GM23338 (cell line): ENCODE results near the gene CSPG4. TPM values are rescaled to one million over a fixed set of nuclear protein-coding genes. Genes with fewer than 3 reads are reported as not detected.

Experiments
- ATAC-seq: fragments of 200-7000 bp; cut with Tn5 transposase; 3 replicates; pipeline ENCODE4 v1.9.1; 2020
- DNase-seq: peaks from one replicate; pipeline ENCODE4 v3.0.0-alpha.2; 2015; ENCODE audit warnings: low spot score
- H2AFZ ChIP-seq: fragments of 200-600 bp; sonication (generic); 2 replicates; pipeline ENCODE4 v1.8.0; 2016; ENCODE audit warnings: antibody characterized with exemption, mild to moderate bottlenecking, moderate library complexity
- H3F3A ChIP-seq: fragments of 200-600 bp; sonication (generic); replicated peaks from 2 replicates; pipeline ENCODE4 v1.8.0; 2017; ENCODE audit warnings: antibody characterized with exemption, mixed run types, low read depth
- H3K27ac ChIP-seq: fragments of 200-600 bp; sonication (generic); 2 replicates; pipeline ENCODE4 v1.6.1; 2016; ENCODE audit warnings: low read depth
- H3K27me3 ChIP-seq: fragments of 200-600 bp; sonication (generic); 2 replicates; pipeline ENCODE4 v1.8.0; 2016; ENCODE audit warnings: mild to moderate bottlenecking, mixed run types, moderate library complexity; ENCODE audit not compliant: insufficient read depth
- H3K36me3 ChIP-seq: fragments of 200-600 bp; sonication (generic); 2 replicates; pipeline ENCODE4 v1.8.0; 2016; ENCODE audit warnings: mild to moderate bottlenecking; ENCODE audit not compliant: insufficient read depth
- H3K4me1 ChIP-seq: fragments of 200-600 bp; sonication (generic); 2 replicates; pipeline ENCODE4 v1.8.0; 2016; ENCODE audit warnings: mild to moderate bottlenecking, moderate library complexity; ENCODE audit not compliant: insufficient read depth
- H3K4me2 ChIP-seq: fragments of 200-600 bp; sonication (generic); 2 replicates; pipeline ENCODE4 v1.7.1; 2017; ENCODE audit warnings: mixed run types
- H3K4me3 ChIP-seq: fragments of 200-600 bp; sonication (generic); 2 replicates; pipeline ENCODE4 v1.6.1; 2016; ENCODE audit warnings: mixed run types
- H3K79me2 ChIP-seq: fragments of 200-600 bp; sonication (generic); replicated peaks from 2 replicates; pipeline ENCODE4 v1.8.0; 2017; ENCODE audit warnings: mild to moderate bottlenecking; ENCODE audit not compliant: insufficient read depth
- H3K9me2 ChIP-seq: fragments of 200-600 bp; sonication (generic); 2 replicates; pipeline ENCODE4 v1.8.0; 2017; ENCODE audit not compliant: insufficient read depth
- H4K20me1 ChIP-seq: fragments of 200-600 bp; sonication (generic); replicated peaks from 2 replicates; pipeline ENCODE4 v1.8.0; 2017; ENCODE audit warnings: mild to moderate bottlenecking; ENCODE audit not compliant: insufficient read depth
- H3K27ac Mint-ChIP-seq: 2 replicates; pipeline ENCODE4 v1.8.0; 2020; ENCODE audit warnings: inconsistent platforms, mild to moderate bottlenecking, moderate library complexity, mixed read lengths
- H3K27me3 Mint-ChIP-seq: 3 replicates; pipeline ENCODE4 v1.8.0; 2022; ENCODE audit warnings: low read depth, mild to moderate bottlenecking, moderate library complexity, mixed read lengths, inconsistent platforms; ENCODE audit not compliant: insufficient read depth, poor library complexity
- H3K36me3 Mint-ChIP-seq: 3 replicates; pipeline ENCODE4 v1.8.0; 2021; ENCODE audit warnings: low read depth, mild to moderate bottlenecking, inconsistent platforms, moderate library complexity, mixed read lengths
- H3K4me1 Mint-ChIP-seq: 3 replicates; pipeline ENCODE4 v1.8.0; 2020; ENCODE audit warnings: mild to moderate bottlenecking, inconsistent platforms, mixed read lengths
- H3K4me3 Mint-ChIP-seq: 3 replicates; pipeline ENCODE4 v1.8.0; 2021; ENCODE audit warnings: moderate library complexity, mild to moderate bottlenecking, inconsistent platforms, mixed read lengths
- H3K9me3 Mint-ChIP-seq: 3 replicates; pipeline ENCODE4 v1.8.0; 2020; ENCODE audit warnings: moderate library complexity, mild to moderate bottlenecking, inconsistent platforms, mixed read lengths
- CREB1 ChIP-seq: fragments of 250-450 bp; sonication (Bioruptor Pico); IDR thresholded peaks from 2 replicates; pipeline ENCODE4 v1.5.0; 2020; ENCODE audit warnings: low read depth, mild to moderate bottlenecking, moderate library complexity
- CTCF ChIP-seq, 2 experiments: fragments of 200-600 bp in 1 of 2; sonication (generic) in 1 of 2; conservative IDR thresholded peaks; 2 replicates each; pipeline versions ENCODE4 v1.5.1 to v1.6.1; 2016 to 2017; ENCODE audit warnings: antibody characterized with exemption in 2 of 2, low read depth in 2 of 2, mild to moderate bottlenecking in 2 of 2, moderate library complexity in 1 of 2
- ETS1 ChIP-seq: IDR thresholded peaks from 2 replicates; pipeline ENCODE4 v1.6.1; 2016; ENCODE audit warnings: antibody characterized with exemption
- EZH2 ChIP-seq: fragments of 200-600 bp; sonication (generic); IDR thresholded peaks from one replicate; pipeline ENCODE4 v1.8.0; 2017; ENCODE audit warnings: antibody characterized with exemption, mild to moderate bottlenecking, low read depth; ENCODE audit not compliant: unreplicated experiment
- EZH2phosphoT487 ChIP-seq: fragments of 200-600 bp; sonication (generic); IDR thresholded peaks from one replicate; pipeline ENCODE4 v1.8.1; 2018; ENCODE audit warnings: antibody characterized with exemption; ENCODE audit not compliant: unreplicated experiment
- JUNB ChIP-seq: IDR thresholded peaks from one replicate; pipeline ENCODE4 v1.6.1; 2016; ENCODE audit warnings: antibody characterized with exemption; ENCODE audit not compliant: unreplicated experiment
- NANOG ChIP-seq: IDR thresholded peaks from 2 replicates; pipeline ENCODE4 v1.6.1; 2016; ENCODE audit warnings: antibody characterized with exemption, borderline replicate concordance
- POLR2AphosphoS5 ChIP-seq: IDR thresholded peaks from 2 replicates; pipeline ENCODE4 v1.6.1; 2016; ENCODE audit warnings: antibody characterized with exemption, low read depth
- STAT1 ChIP-seq: IDR thresholded peaks from one replicate; pipeline ENCODE4 v1.6.1; 2016; ENCODE audit warnings: antibody characterized with exemption; ENCODE audit not compliant: unreplicated experiment
- ZNF114 ChIP-seq: fragments of 250-450 bp; sonication (Bioruptor Pico); IDR thresholded peaks from 2 replicates; pipeline ENCODE4 v1.5.0; 2020; ENCODE audit warnings: mild to moderate bottlenecking, moderate library complexity
- ZNF331 ChIP-seq: fragments of 250-450 bp; sonication (Bioruptor Pico); IDR thresholded peaks from 2 replicates; pipeline ENCODE4 v1.5.0; 2020; ENCODE audit warnings: low read depth, mild to moderate bottlenecking, moderate library complexity
- ZNF462 ChIP-seq: fragments of 250-450 bp; sonication (Bioruptor Pico); IDR thresholded peaks from 2 replicates; pipeline ENCODE4 v1.5.0; 2020; ENCODE audit warnings: mild to moderate bottlenecking, moderate library complexity
- polyA plus RNA-seq: library from polyadenylated mRNA; unstranded; fragments of >200 nt; fragmentation: Nextera tagmentation; extraction: Ambion mirVana; gene quantifications from 2 replicates; pipeline ENCODE4 v1.2.1, GENCODE V29; 2016
- total RNA-seq: library from RNA; depleted of rRNA; stranded (reverse); fragments of >200 nt; shearing (Covaris generic); gene quantifications from 2 replicates; pipeline ENCODE4 v1.2.3, GENCODE V29; 2014
- TF ChIP-seq, protein P1 (sequence below): IDR thresholded peaks from one replicate; pipeline ENCODE4 v1.6.1; 2018; ENCODE audit warnings: antibody characterized with exemption; ENCODE audit not compliant: unreplicated experiment

Gene CSPG4
- total and polyA plus RNA-seq, 2 experiments from 2014 or later = 0.27 to 4.0 TPM

- ATAC-seq (no peak), DNase-seq (no peak)
- no peak overlapping the region for H3K4me3 ChIP-seq
- H3F3A ChIP-seq = no peaks in the 10 kb centered on the region
- H3K9me2 ChIP-seq = peaks cover 9% of the 10 kb centered on the region
- Mint-ChIP-seq H3K27me3 (peaks cover 39% of the 10 kb centered on the region), H3K9me3 (peaks cover 15% of the 10 kb centered on the region), H3K4me3 (no peak overlapping the region), H3K27ac (no peak overlapping the region; the same call in 1 of the 2 replicates), H3K4me1 (peaks cover 38% of the 10 kb centered on the region), H3K36me3 (peaks cover 4% of the 10 kb centered on the region; the same call in 1 of the 3 replicates)
- no peaks in the 10 kb centered on the region; the same call in 1 of the 2 replicates for H3K4me1 ChIP-seq
- H3K4me2 ChIP-seq = no peak overlapping the region
- TF ChIP-seq CTCF (conservative IDR thresholded peaks at IDR 0.05; ENCODE audit: low read depth in 2 of 2) = no peak
- no peak for TF ChIP-seq EZH2phosphoT487
- TF ChIP-seq ZNF462 (CRISPR knock-in tag) = no peak
- no peak for TF ChIP-seq CREB1 (CRISPR knock-in tag)
- TF ChIP-seq NANOG = no peak
- no peak for TF ChIP-seq ZNF114
- no peak for TF ChIP-seq JUNB
- TF ChIP-seq, protein P1, sequence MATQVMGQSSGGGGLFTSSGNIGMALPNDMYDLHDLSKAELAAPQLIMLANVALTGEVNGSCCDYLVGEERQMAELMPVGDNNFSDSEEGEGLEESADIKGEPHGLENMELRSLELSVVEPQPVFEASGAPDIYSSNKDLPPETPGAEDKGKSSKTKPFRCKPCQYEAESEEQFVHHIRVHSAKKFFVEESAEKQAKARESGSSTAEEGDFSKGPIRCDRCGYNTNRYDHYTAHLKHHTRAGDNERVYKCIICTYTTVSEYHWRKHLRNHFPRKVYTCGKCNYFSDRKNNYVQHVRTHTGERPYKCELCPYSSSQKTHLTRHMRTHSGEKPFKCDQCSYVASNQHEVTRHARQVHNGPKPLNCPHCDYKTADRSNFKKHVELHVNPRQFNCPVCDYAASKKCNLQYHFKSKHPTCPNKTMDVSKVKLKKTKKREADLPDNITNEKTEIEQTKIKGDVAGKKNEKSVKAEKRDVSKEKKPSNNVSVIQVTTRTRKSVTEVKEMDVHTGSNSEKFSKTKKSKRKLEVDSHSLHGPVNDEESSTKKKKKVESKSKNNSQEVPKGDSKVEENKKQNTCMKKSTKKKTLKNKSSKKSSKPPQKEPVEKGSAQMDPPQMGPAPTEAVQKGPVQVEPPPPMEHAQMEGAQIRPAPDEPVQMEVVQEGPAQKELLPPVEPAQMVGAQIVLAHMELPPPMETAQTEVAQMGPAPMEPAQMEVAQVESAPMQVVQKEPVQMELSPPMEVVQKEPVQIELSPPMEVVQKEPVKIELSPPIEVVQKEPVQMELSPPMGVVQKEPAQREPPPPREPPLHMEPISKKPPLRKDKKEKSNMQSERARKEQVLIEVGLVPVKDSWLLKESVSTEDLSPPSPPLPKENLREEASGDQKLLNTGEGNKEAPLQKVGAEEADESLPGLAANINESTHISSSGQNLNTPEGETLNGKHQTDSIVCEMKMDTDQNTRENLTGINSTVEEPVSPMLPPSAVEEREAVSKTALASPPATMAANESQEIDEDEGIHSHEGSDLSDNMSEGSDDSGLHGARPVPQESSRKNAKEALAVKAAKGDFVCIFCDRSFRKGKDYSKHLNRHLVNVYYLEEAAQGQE = no peak
- no peak for TF ChIP-seq ETS1
- no peak for TF ChIP-seq STAT1
- TF ChIP-seq POLR2AphosphoS5 = no peak
- TF ChIP-seq ZNF331 = no peak
- TF ChIP-seq EZH2 = no peak
- no peaks in the 10 kb centered on the region for H3K79me2 ChIP-seq
- no peak overlapping the region for H2AFZ ChIP-seq
- H3K36me3 ChIP-seq = no peaks in the 10 kb centered on the region
- peaks cover 17% of the 10 kb centered on the region for H3K27me3 ChIP-seq
- no peak overlapping the region for H3K27ac ChIP-seq
- no peaks in the 10 kb centered on the region for H4K20me1 ChIP-seq
These were observed 23.6 kb upstream of the CSPG4 start for GRCh38 chr15:75736256-75736655.
